ENCODE data around the gene THRSP.
A peak's percentile ranks its signal among the peaks of the same experiment; 100 is the strongest.
"Not testable (repeated sequence)": the region's sequence is repeated elsewhere in the genome, so short reads cannot be mapped to it uniquely, and the experiment has no call there.

THRSP gene

GRCh38 chr11:78045851-78046485 is 17.7 kb upstream of the THRSP start:
- no peaks in the 10 kb centered on the region for H3K9me3 Mint-ChIP-seq
- H3K36me3 Mint-ChIP-seq (ENCODE audit: low read depth): no peaks in the 10 kb centered on the region
- H3K27ac Mint-ChIP-seq: no peak overlapping the region
- DNase-seq (ENCODE audit: low spot score): peak; percentile 61
- H3K27me3 Mint-ChIP-seq (ENCODE audit: low read depth): no peaks in the 10 kb centered on the region
- H3K4me3 Mint-ChIP-seq: peak overlapping the region; percentile 63
- H3K4me1 Mint-ChIP-seq (ENCODE audit: low read depth): peaks cover 14% of the 10 kb centered on the region

GRCh38 chr11:78046486-78046854 is 17.2 kb upstream of the THRSP start:
- H3K27ac Mint-ChIP-seq: no peak overlapping the region
- H3K9me3 Mint-ChIP-seq: no peaks in the 10 kb centered on the region
- no peaks in the 10 kb centered on the region for H3K36me3 Mint-ChIP-seq (ENCODE audit: low read depth)
- peaks cover 18% of the 10 kb centered on the region for H3K4me1 Mint-ChIP-seq (ENCODE audit: low read depth)
- DNase-seq (ENCODE audit: low spot score): no peak
- H3K27me3 Mint-ChIP-seq (ENCODE audit: low read depth): no peaks in the 10 kb centered on the region
- no peak overlapping the region for H3K4me3 Mint-ChIP-seq

- no peak overlapping the region for H3K27ac Mint-ChIP-seq
- H3K4me1 Mint-ChIP-seq (ENCODE audit: low read depth): peaks cover 18% of the 10 kb centered on the region
- H3K27me3 Mint-ChIP-seq (ENCODE audit: low read depth): no peaks in the 10 kb centered on the region
These were observed 15.1 kb upstream of the THRSP start for GRCh38 chr11:78048561-78048960.

GRCh38 chr11:78049348-78049747 is 14.3 kb upstream of the THRSP start:
- H3K27ac Mint-ChIP-seq: no peak overlapping the region
- H3K36me3 Mint-ChIP-seq (ENCODE audit: low read depth): no peaks in the 10 kb centered on the region
- H3K27me3 Mint-ChIP-seq (ENCODE audit: low read depth): no peaks in the 10 kb centered on the region
- no peaks in the 10 kb centered on the region for H3K9me3 Mint-ChIP-seq
- H3K4me1 Mint-ChIP-seq (ENCODE audit: low read depth): peaks cover 18% of the 10 kb centered on the region
- H3K4me3 Mint-ChIP-seq: no peak overlapping the region
- DNase-seq (ENCODE audit: low spot score): no peak

More at GRCh38 chr11:78048561-78048960, 15.1 kb upstream of the THRSP start:
- Mint-ChIP-seq H3K9me3 (no peaks in the 10 kb centered on the region), H3K36me3 (ENCODE audit: low read depth) (no peaks in the 10 kb centered on the region), H3K4me3 (no peak overlapping the region)
- no peak for DNase-seq (ENCODE audit: low spot score)

- H3K4me1 Mint-ChIP-seq (ENCODE audit: low read depth): peaks cover 12% of the 10 kb centered on the region
- H3K36me3 Mint-ChIP-seq (ENCODE audit: low read depth): no peaks in the 10 kb centered on the region
- DNase-seq (ENCODE audit: low spot score): no peak
- no peak overlapping the region for H3K4me3 Mint-ChIP-seq
- no peaks in the 10 kb centered on the region for H3K27me3 Mint-ChIP-seq (ENCODE audit: low read depth)
- no peaks in the 10 kb centered on the region for H3K9me3 Mint-ChIP-seq
- no peak overlapping the region for H3K27ac Mint-ChIP-seq
These were observed 12.5 kb upstream of the THRSP start for GRCh38 chr11:78050964-78051831.

- H3K9me3 Mint-ChIP-seq: no peaks in the 10 kb centered on the region
- peaks cover 9% of the 10 kb centered on the region for H3K4me1 Mint-ChIP-seq (ENCODE audit: low read depth)
- no peak overlapping the region for H3K27ac Mint-ChIP-seq
- no peak overlapping the region for H3K4me3 Mint-ChIP-seq
- no peaks in the 10 kb centered on the region for H3K27me3 Mint-ChIP-seq (ENCODE audit: low read depth)
- H3K36me3 Mint-ChIP-seq (ENCODE audit: low read depth): no peaks in the 10 kb centered on the region
- DNase-seq (ENCODE audit: low spot score): no peak
These were observed 8.7 kb upstream of the THRSP start for GRCh38 chr11:78054971-78055370.

GRCh38 chr11:78056093-78056492 is 7.6 kb upstream of the THRSP start:
- Mint-ChIP-seq H3K9me3 (no peaks in the 10 kb centered on the region), H3K4me3 (no peak overlapping the region), H3K27me3 (ENCODE audit: low read depth) (no peaks in the 10 kb centered on the region), H3K36me3 (ENCODE audit: low read depth) (no peaks in the 10 kb centered on the region), H3K4me1 (ENCODE audit: low read depth) (peaks cover 3% of the 10 kb centered on the region), H3K27ac (no peak overlapping the region)
- no peak for DNase-seq (ENCODE audit: low spot score)

GRCh38 chr11:78057462-78058055 is 6.1 kb upstream of the THRSP start:
- Mint-ChIP-seq H3K4me1 (ENCODE audit: low read depth) (no peaks in the 10 kb centered on the region), H3K9me3 (no peaks in the 10 kb centered on the region), H3K27me3 (ENCODE audit: low read depth) (no peaks in the 10 kb centered on the region), H3K36me3 (ENCODE audit: low read depth) (no peaks in the 10 kb centered on the region), H3K4me3 (no peak overlapping the region), H3K27ac (no peak overlapping the region)
- DNase-seq (ENCODE audit: low spot score): no peak

- not testable (repeated sequence) for H3K36me3 Mint-ChIP-seq (ENCODE audit: low read depth); DNase-seq (ENCODE audit: low spot score); H3K9me3 Mint-ChIP-seq; H3K27me3 Mint-ChIP-seq (ENCODE audit: low read depth); H3K4me3 Mint-ChIP-seq; H3K4me1 Mint-ChIP-seq (ENCODE audit: low read depth); H3K27ac Mint-ChIP-seq
These were observed 3.8 kb upstream of the THRSP start for GRCh38 chr11:78059749-78060328.

GRCh38 chr11:78060533-78060932 is 3.1 kb upstream of the THRSP start:
- Mint-ChIP-seq H3K4me3 (no peak overlapping the region), H3K27ac (no peak overlapping the region), H3K36me3 (ENCODE audit: low read depth) (peaks cover 3% of the 10 kb centered on the region), H3K27me3 (ENCODE audit: low read depth) (no peaks in the 10 kb centered on the region), H3K9me3 (no peaks in the 10 kb centered on the region), H3K4me1 (ENCODE audit: low read depth) (no peaks in the 10 kb centered on the region)
- DNase-seq (ENCODE audit: low spot score): no peak

GRCh38 chr11:78061088-78061920 is 2.4 kb upstream of the THRSP start:
- no peaks in the 10 kb centered on the region for H3K4me1 Mint-ChIP-seq (ENCODE audit: low read depth)
- H3K27me3 Mint-ChIP-seq (ENCODE audit: low read depth): no peaks in the 10 kb centered on the region
- no peaks in the 10 kb centered on the region for H3K9me3 Mint-ChIP-seq
- DNase-seq (ENCODE audit: low spot score): no peak
- no peak overlapping the region for H3K27ac Mint-ChIP-seq
- H3K4me3 Mint-ChIP-seq: no peak overlapping the region
- H3K36me3 Mint-ChIP-seq (ENCODE audit: low read depth): peaks cover 3% of the 10 kb centered on the region

- Mint-ChIP-seq H3K4me3 (no peak overlapping the region), H3K9me3 (no peaks in the 10 kb centered on the region), H3K27me3 (ENCODE audit: low read depth) (no peaks in the 10 kb centered on the region), H3K27ac (no peak overlapping the region), H3K4me1 (ENCODE audit: low read depth) (no peaks in the 10 kb centered on the region), H3K36me3 (ENCODE audit: low read depth) (peaks cover 3% of the 10 kb centered on the region)
- DNase-seq (ENCODE audit: low spot score): no peak
These were observed 1.7 kb upstream of the THRSP start for GRCh38 chr11:78061921-78062311.

- no peak overlapping the region for H3K27ac Mint-ChIP-seq
- no peaks in the 10 kb centered on the region for H3K27me3 Mint-ChIP-seq (ENCODE audit: low read depth)
These were observed 990 bp upstream of the THRSP start for GRCh38 chr11:78062671-78063070.

More at GRCh38 chr11:78062671-78063070, 990 bp upstream of the THRSP start:
- no peak for DNase-seq (ENCODE audit: low spot score)
- Mint-ChIP-seq H3K4me1 (ENCODE audit: low read depth) (no peaks in the 10 kb centered on the region), H3K4me3 (no peak overlapping the region), H3K36me3 (ENCODE audit: low read depth) (peaks cover 8% of the 10 kb centered on the region), H3K9me3 (no peaks in the 10 kb centered on the region)

Measured in T-helper 2 cell treated with Interferon-gamma antibody and Interleukin-4, amounts not matched to agents 5 μg/mL and 100 μg/mL, for 36 hours (primary cell).